Stomach (tissue), 9 donors: Measurements from ENCODE around the gene FOXP2. TPM values are rescaled to one million over a fixed set of nuclear protein-coding genes. Genes with fewer than 3 reads are reported as not detected.

Experiments used
- DNase-seq, 2 donors: peaks; one replicate each; pipeline versions ENCODE4 v3.0.0 to v3.0.0-alpha.2; 2013 to 2019
- H3K27ac ChIP-seq, 5 donors: fragments of 200-600 bp in 4 of 5; sonication (generic) in 4 of 5; one replicate each; pipeline ENCODE4 v1.5.1; 2013 to 2019; ENCODE audit warnings: mild to moderate bottlenecking in 1 of 5, moderate library complexity in 1 of 5
- H3K27me3 ChIP-seq, 3 donors: fragments of 200-600 bp; sonication (generic); one replicate each; pipeline ENCODE4 v1.5.1; 2017 to 2019; ENCODE audit warnings: mixed run types in 1 of 3
- H3K36me3 ChIP-seq, 4 donors: fragments of 200-600 bp; sonication (generic); 1 replicate in 3 of 4; 2 replicates in 1 of 4; pipeline ENCODE4 v1.5.1; 2016 to 2019
- H3K4me1 ChIP-seq, 4 donors: fragments of 200-600 bp; sonication (generic); one replicate each; pipeline ENCODE4 v1.5.1; 2016 to 2019
- H3K4me3 ChIP-seq, 4 donors: fragments of 200-600 bp; sonication (generic) in 3 of 4; one replicate each; pipeline ENCODE4 v1.5.1; 2016 to 2019; ENCODE audit warnings: mild to moderate bottlenecking in 1 of 4
- H3K9me3 ChIP-seq, 4 donors: fragments of 200-600 bp; sonication (generic); one replicate each; pipeline ENCODE4 v1.5.1; 2016 to 2019
- EP300 ChIP-seq: sonication (generic); formaldehyde crosslinking; IDR thresholded peaks from one replicate; pipeline ENCODE4 v1.6.1; 2017; ENCODE audit warnings: antibody characterized with exemption
- POLR2A ChIP-seq, 4 donors: fragments of 450-650 bp; IDR thresholded peaks; one replicate each; pipeline ENCODE4 v1.6.1; 2016; ENCODE audit warnings: antibody characterized with exemption in 4 of 4, control low read depth in 2 of 4, mild to moderate bottlenecking in 1 of 4, moderate library complexity in 1 of 4
- POLR2AphosphoS5 ChIP-seq, 3 donors: sonication (generic); formaldehyde crosslinking; IDR thresholded peaks; one replicate each; pipeline ENCODE4 v1.6.1; 2016; ENCODE audit warnings: antibody characterized with exemption in 3 of 3
- WGBS, 5 donors: extraction: QIAGEN DNeasy Blood & Tissue Kit in 3 of 5; methylation state at CpG; one replicate each; pipeline versions ENCODE4 v1.1.5 to v1.1.7; 2013 to 2018; 5-methylcytosine and 5-hydroxymethylcytosine counted together
- intact Hi-C: fragments of 100-400 bp; cut with DNase I; formaldehyde crosslinking; loops from one replicate; pipeline ENCODE4 v1.15.1; 2023; ENCODE audit warnings: low total_unique reads
- polyA plus RNA-seq, 3 donors: library from polyadenylated mRNA; stranded (reverse); fragments of 200-250 nt; gene quantifications; one replicate each; pipeline ENCODE4 v1.2.3, GENCODE V29; 2013
- total RNA-seq, 5 donors: library from RNA; depleted of rRNA; stranded (reverse); fragments of >200 nt; gene quantifications; one replicate each; pipeline versions ENCODE4 v1.1.0 to v1.2.3, GENCODE V29; 2014 to 2016
- TF ChIP-seq, protein P1 (sequence below), 7 experiments: fragments of 450-650 bp in 4 of 7; fragments of 200-600 bp in 3 of 7; sonication (generic) in 3 of 7; IDR thresholded peaks; one replicate each; pipeline ENCODE4 v1.5.1; 2016 to 2019; ENCODE audit warnings: antibody characterized with exemption in 7 of 7, control low read depth in 2 of 7, mild to moderate bottlenecking in 1 of 7
- donor health status: healthy with polysubstance abuse.
- donor health status: Bipolar disorder and iron deficiency.
- donor health status: healthy.

FOXP2 gene
- total and polyA plus RNA-seq, 8 donors = 0.92 to 51.6 (median 7.1) TPM

DNA sequence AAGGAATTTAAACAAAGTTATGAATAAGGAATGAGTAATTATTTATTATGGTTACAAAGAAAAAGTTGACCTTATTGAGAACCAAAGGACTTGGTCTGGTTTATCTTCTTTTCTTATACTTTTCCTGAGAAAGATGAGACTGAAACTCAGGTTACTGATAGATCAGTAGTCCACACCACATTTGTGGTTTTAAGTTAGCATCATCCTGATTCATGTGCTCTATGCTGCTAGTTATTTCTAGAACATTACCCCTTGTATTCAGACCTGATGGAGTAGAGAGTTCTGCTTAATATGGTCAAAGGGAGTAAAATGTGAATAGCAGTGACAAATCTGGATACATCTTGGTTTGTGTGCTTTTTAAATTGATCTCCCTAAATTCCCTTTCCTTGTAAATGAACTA is 63.8 kb downstream of the FOXP2 start:
- DNase-seq = no peak
- Histone ChIP-seq H3K27ac (no peak overlapping the region), H3K36me3 (no peaks in the 10 kb centered on the region), H3K27me3 (no peaks in the 10 kb centered on the region), H3K4me3 (no peak overlapping the region), H3K9me3 (no peaks in the 10 kb centered on the region), H3K4me1 (no peaks in the 10 kb centered on the region)
- TF ChIP-seq, protein P1, sequence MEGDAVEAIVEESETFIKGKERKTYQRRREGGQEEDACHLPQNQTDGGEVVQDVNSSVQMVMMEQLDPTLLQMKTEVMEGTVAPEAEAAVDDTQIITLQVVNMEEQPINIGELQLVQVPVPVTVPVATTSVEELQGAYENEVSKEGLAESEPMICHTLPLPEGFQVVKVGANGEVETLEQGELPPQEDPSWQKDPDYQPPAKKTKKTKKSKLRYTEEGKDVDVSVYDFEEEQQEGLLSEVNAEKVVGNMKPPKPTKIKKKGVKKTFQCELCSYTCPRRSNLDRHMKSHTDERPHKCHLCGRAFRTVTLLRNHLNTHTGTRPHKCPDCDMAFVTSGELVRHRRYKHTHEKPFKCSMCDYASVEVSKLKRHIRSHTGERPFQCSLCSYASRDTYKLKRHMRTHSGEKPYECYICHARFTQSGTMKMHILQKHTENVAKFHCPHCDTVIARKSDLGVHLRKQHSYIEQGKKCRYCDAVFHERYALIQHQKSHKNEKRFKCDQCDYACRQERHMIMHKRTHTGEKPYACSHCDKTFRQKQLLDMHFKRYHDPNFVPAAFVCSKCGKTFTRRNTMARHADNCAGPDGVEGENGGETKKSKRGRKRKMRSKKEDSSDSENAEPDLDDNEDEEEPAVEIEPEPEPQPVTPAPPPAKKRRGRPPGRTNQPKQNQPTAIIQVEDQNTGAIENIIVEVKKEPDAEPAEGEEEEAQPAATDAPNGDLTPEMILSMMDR (IDR thresholded peaks at IDR 0.05) = no peak
- TF ChIP-seq EP300 = no peak
- TF ChIP-seq POLR2A (IDR thresholded peaks at IDR 0.05) = no peak
- no peak for TF ChIP-seq POLR2AphosphoS5 (IDR thresholded peaks at IDR 0.05)
- intact Hi-C loops = no loop called here

DNA sequence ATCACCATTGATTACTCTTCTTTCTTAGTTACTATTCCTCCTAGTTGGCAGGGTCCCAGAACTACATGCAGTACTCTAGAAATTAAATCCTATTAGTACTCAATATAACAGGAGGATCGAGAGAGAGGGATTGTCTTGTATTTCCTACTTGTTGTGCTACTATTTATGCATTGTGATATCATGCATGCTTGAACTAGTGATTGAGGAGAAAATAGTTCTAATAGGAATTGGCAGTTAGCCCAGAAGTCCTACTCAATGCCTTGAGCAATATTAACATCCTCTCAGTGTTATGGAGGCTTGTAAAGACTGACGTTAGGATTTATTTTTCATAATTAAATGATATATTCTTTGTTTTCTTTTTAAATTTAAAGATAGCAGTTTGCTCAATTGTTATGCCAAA is 67.4 kb downstream of the FOXP2 start:
- DNase-seq = peak in 1 of 2 donors; percentile 30
- Histone ChIP-seq H3K9me3 (peaks cover 0 to 6% (median 4%) of the 10 kb centered on the region in 4 donors), H3K27me3 (no peaks in the 10 kb centered on the region), H3K4me3 (no peak overlapping the region), H3K36me3 (no peaks in the 10 kb centered on the region), H3K27ac (no peak overlapping the region), H3K4me1 (no peaks in the 10 kb centered on the region)
- TF ChIP-seq EP300 = no peak
- TF ChIP-seq POLR2AphosphoS5 (IDR thresholded peaks at IDR 0.05) = no peak
- TF ChIP-seq, protein P1 (IDR thresholded peaks at IDR 0.05) = no peak
- TF ChIP-seq POLR2A (IDR thresholded peaks at IDR 0.05) = no peak
- 54 to 70% (median 62%) methylated on average over 2 of the region's 2 CpGs for WGBS, 5 donors
- intact Hi-C loops = no loop called here

DNA sequence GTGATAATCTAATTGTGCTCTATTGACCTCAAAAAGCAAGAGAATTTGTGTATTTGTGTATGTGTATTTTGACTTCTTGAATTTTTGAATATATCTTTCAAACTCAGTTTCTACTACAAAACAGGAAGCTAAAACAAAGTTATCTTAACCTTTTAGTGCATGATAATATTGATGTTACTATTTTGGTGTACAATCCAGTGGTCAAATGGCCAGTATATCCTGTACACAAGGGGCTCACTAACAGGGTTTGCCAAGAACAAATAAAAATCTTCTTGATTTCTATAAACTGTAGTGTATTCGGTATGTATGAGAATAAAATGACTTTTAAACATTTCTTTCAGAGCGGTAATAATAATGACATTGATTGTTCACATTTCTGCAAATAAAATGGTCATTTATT is 69.6 kb downstream of the FOXP2 start:
- DNase-seq = no peak
- H3K4me1 ChIP-seq = no peaks in the 10 kb centered on the region
- peaks cover 0 to 17% (median 10%) of the 10 kb centered on the region in 4 donors for H3K9me3 ChIP-seq
- H3K36me3 ChIP-seq = no peaks in the 10 kb centered on the region
- no peak overlapping the region for H3K4me3 ChIP-seq
- intact Hi-C loops = no loop called here
- no peak overlapping the region for H3K27ac ChIP-seq
- TF ChIP-seq EP300 = no peak
- TF ChIP-seq, protein P1 (IDR thresholded peaks at IDR 0.05) = no peak
- TF ChIP-seq POLR2A (IDR thresholded peaks at IDR 0.05) = no peak
- TF ChIP-seq POLR2AphosphoS5 (IDR thresholded peaks at IDR 0.05) = no peak
- H3K27me3 ChIP-seq = no peaks in the 10 kb centered on the region
- WGBS, 5 donors = 86 to 93% (median 90%) methylated on average over 2 of the region's 2 CpGs

DNA sequence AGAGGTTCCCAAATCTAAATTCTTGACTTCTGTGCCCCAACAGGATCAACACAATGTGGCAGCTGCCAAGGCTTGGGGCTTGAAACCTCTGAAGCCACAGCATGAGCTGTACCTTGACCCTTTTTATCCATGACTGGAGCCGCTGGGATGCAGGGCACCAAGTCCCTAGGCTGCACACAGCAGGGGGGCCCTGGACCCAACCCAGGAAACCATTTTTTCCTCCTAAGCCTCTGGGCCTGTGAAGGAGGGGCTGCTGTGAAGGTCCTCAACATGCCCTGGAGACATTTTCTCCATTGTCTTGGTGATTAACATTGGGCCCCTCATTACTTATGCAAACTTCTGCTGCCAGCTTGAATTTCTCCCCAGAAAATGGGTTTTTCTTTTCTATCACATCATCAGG is 72.6 kb downstream of the FOXP2 start:
- H3K36me3 ChIP-seq = no peaks in the 10 kb centered on the region
- no peaks in the 10 kb centered on the region for H3K4me1 ChIP-seq
- TF ChIP-seq, protein P1 (IDR thresholded peaks at IDR 0.05) = no peak
- no peak for TF ChIP-seq POLR2A (IDR thresholded peaks at IDR 0.05)
- TF ChIP-seq EP300 = no peak
- TF ChIP-seq POLR2AphosphoS5 (IDR thresholded peaks at IDR 0.05) = no peak
- intact Hi-C loops = no loop called here
- 70 to 90% (median 83%) methylated on average over 1 of the region's 1 CpG for WGBS, 5 donors
- H3K4me3 ChIP-seq = no peak overlapping the region
- DNase-seq = no peak
- peaks cover 0 to 17% (median 10%) of the 10 kb centered on the region in 4 donors for H3K9me3 ChIP-seq
- H3K27me3 ChIP-seq = no peaks in the 10 kb centered on the region
- no peak overlapping the region for H3K27ac ChIP-seq
